ENCODE results near the gene DNAJB4. TPM values are rescaled to one million over a fixed set of nuclear protein-coding genes. Genes with fewer than 3 reads are reported as not detected.
A peak's percentile ranks its signal among the peaks of the same experiment; 100 is the strongest.
"Not testable (repeated sequence)": the region's sequence is repeated elsewhere in the genome, so short reads cannot be mapped to it uniquely, and the experiment has no call there.

The DNAJB4 gene
- total RNA-seq, 8 experiments from 2014 or later, result 30.8 to 102 (median 41.2) TPM

DNA sequence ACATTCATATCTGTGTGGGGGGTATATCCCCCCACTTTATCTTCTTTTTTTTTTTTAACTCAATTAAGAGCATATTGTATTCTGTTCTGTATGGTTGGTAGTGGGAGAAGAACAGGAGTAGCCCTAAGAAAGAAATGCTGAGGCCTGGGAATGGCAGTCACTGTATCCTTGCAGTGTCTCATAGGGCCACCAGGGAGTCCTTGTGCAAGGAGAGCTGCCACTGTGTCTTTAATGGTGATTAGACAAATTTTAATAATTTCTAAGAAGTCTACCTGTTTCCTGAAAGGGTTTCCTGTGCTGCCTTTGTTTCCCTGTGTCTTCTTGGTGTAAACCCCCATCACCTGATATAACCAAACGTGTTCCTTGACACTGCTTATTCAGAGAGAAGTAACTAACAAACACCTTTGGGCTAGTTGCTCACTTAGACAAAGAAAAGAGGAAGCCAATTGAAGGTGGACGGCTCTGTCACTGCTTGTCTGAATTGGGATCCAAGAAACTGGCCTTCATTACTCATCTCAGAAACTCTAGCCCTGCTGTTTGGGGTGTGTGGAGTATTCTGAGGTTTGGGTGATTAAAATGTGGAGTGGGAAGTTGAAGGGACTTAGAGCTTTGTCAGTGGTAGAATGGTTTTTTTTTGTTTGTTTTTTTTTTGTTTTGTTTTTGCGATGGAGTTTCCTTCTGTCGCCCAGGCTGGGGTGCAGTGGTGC is 56.3 kb downstream of the DNAJB4 start:
- no peak overlapping the region for H3K4me3 ChIP-seq
- WGBS, 10 experiments, result 45 to 100% (median 77%) methylated on average over 1 to 4 of the region's 4 CpGs; no CpG with 5 or more reads in 1 of the 10 experiments
- no peak for ATAC-seq (replicated peaks in 6 of 8)
- in situ Hi-C loops (cut with MboI; ENCODE audit: low pct_unique_long_range_greater_than_20kb in 2 of 9, low sequenced_read_pairs in 9 of 9, unreplicated experiment in 9 of 9), result no loop called here
- H3K27ac ChIP-seq, result no peak overlapping the region
- H3K4me1 ChIP-seq (replicated peaks in 1 of 2), result no peaks in the 10 kb centered on the region

- in situ Hi-C loops (cut with MboI; ENCODE audit: low pct_unique_long_range_greater_than_20kb in 2 of 9, low sequenced_read_pairs in 9 of 9, unreplicated experiment in 9 of 9), result no loop called here
- peak in 2 of 8 experiments; percentile 36 to 91 for ATAC-seq (replicated peaks in 6 of 8)
- Histone ChIP-seq H3K4me3 (no peak overlapping the region), H3K4me1 (replicated peaks in 1 of 2) (no peaks in the 10 kb centered on the region), H3K27ac (no peak overlapping the region)
- WGBS, 10 experiments, result 40 to 100% (median 85%) methylated on average over 1 to 2 of the region's 2 CpGs; no CpG with 5 or more reads in 1 of the 10 experiments
Measured at GRCh38 chr1:78061825-78062523, 57.2 kb downstream of the DNAJB4 start.

- ATAC-seq (replicated peaks in 6 of 8); in situ Hi-C loops (cut with MboI; ENCODE audit: low pct_unique_long_range_greater_than_20kb in 2 of 9, low sequenced_read_pairs in 9 of 9, unreplicated experiment in 9 of 9); H3K4me3 ChIP-seq; H3K27ac ChIP-seq; H3K4me1 ChIP-seq (replicated peaks in 1 of 2): not testable (repeated sequence)
- 79 to 100% (median 97%) methylated on average over 1 to 2 of the region's 2 CpGs; no CpG with 5 or more reads in 4 of the 10 experiments for WGBS, 10 experiments
Measured at GRCh38 chr1:78064886-78065285, 60.1 kb downstream of the DNAJB4 start.

Other genes with a start within 250 kb of the DNAJB4 start
- 100 to 1,000 TPM in 2 of 8 experiments, 10 to 100 TPM in 6; 44.5 to 103 (median 86.3) TPM for gene USP33, start 245.1 kb upstream of the DNAJB4 start, total RNA-seq
- gene MIGA1, start 225.3 kb upstream of the DNAJB4 start, total RNA-seq, result 10 to 100 TPM; 12.1 to 21.7 (median 17.7) TPM
- gene NEXN, start 116.3 kb upstream of the DNAJB4 start, total RNA-seq, result 1 to 10 TPM; 1.4 to 7.5 (median 3.0) TPM
- gene FUBP1, start 25.9 kb upstream of the DNAJB4 start, total RNA-seq, result 100 to 1,000 TPM in 7 of 8 experiments, 10 to 100 TPM in 1; 54.7 to 380 (median 234) TPM
- under 1 TPM in 7 of 8 experiments, not detected in 1; 0.09 to 0.78 (median 0.43) TPM for gene GIPC2, start 41.0 kb downstream of the DNAJB4 start, total RNA-seq

Data from motor neuron (in vitro differentiated cells).